ENCODE data around the gene GRIN2A. TPM values are rescaled to one million over a fixed set of nuclear protein-coding genes. Genes with fewer than 3 reads are reported as not detected.

The GRIN2A gene
- total and polyA plus RNA-seq, 12 donors = 0.07 to 1.2 (median 0.32) TPM; not detected in 2

DNA sequence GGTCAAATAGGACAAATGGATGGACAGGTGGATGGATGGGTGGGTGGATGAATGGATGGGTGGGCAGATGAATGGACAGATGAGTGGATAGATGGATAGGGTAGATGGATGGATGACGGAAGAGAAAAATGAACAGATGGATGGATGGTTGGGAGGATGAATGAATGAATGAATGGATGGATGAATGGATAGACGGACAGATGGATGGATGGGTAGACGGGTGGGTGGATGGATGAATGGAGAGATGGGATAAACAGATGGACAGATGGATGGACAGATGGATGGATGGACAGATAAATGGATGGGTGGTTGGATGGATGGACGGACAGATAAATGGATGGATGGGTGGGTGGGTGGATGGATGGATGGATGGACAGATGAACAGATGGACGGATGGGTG is 232.8 kb downstream of the GRIN2A start:
- WGBS, 4 donors = 69 to 79% (median 77%) methylated on average over 5 of the region's 5 CpGs
- no peak overlapping the region for H3K4me3 ChIP-seq
- no peak for DNase-seq
- H3K36me3 ChIP-seq (replicated peaks in 1 of 2) = no peaks in the 10 kb centered on the region
- no peak for TF ChIP-seq POLR2A (IDR thresholded peaks at IDR 0.05)
- TF ChIP-seq, protein P1, sequence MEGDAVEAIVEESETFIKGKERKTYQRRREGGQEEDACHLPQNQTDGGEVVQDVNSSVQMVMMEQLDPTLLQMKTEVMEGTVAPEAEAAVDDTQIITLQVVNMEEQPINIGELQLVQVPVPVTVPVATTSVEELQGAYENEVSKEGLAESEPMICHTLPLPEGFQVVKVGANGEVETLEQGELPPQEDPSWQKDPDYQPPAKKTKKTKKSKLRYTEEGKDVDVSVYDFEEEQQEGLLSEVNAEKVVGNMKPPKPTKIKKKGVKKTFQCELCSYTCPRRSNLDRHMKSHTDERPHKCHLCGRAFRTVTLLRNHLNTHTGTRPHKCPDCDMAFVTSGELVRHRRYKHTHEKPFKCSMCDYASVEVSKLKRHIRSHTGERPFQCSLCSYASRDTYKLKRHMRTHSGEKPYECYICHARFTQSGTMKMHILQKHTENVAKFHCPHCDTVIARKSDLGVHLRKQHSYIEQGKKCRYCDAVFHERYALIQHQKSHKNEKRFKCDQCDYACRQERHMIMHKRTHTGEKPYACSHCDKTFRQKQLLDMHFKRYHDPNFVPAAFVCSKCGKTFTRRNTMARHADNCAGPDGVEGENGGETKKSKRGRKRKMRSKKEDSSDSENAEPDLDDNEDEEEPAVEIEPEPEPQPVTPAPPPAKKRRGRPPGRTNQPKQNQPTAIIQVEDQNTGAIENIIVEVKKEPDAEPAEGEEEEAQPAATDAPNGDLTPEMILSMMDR (IDR thresholded peaks at IDR 0.05) = no peak
- no peaks in the 10 kb centered on the region for H3K27me3 ChIP-seq
- no peaks in the 10 kb centered on the region for H3K9me3 ChIP-seq (replicated peaks in 1 of 3)
- H3K4me1 ChIP-seq (replicated peaks in 1 of 2) = no peaks in the 10 kb centered on the region
- H3K27ac ChIP-seq = no peak overlapping the region
- intact Hi-C loops (cut with DNase I) = no loop called here

DNA sequence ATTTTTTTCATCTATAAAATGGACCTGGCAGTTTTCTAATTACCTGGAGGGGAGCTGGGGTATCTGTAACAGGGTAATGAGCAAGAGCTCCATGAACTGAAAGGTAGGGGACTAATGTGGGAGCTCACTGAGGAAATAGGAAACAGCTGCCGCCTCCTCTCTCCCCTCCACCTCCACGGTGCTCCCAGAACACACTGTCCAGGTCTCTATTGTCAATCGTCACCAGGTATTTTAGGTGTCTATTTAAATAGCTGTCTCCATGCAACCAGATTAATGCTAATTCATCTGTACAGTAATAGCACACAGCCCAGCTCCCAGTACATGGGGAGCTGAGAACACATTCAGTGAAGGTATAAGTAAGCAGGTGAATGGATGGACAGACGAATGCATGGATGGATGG is 233.3 kb downstream of the GRIN2A start:
- H3K4me1 ChIP-seq (replicated peaks in 1 of 2) = no peaks in the 10 kb centered on the region
- TF ChIP-seq POLR2A (IDR thresholded peaks at IDR 0.05) = no peak
- TF ChIP-seq, protein P1 (IDR thresholded peaks at IDR 0.05) = no peak
- no peaks in the 10 kb centered on the region for H3K27me3 ChIP-seq
- H3K9me3 ChIP-seq (replicated peaks in 1 of 3) = no peaks in the 10 kb centered on the region
- no peak for DNase-seq
- no peaks in the 10 kb centered on the region for H3K36me3 ChIP-seq (replicated peaks in 1 of 2)
- intact Hi-C loops (cut with DNase I) = no loop called here
- no peak overlapping the region for H3K27ac ChIP-seq
- H3K4me3 ChIP-seq = no peak overlapping the region
- WGBS, 4 donors = 60 to 82% (median 76%) methylated on average over 4 of the region's 4 CpGs

DNA sequence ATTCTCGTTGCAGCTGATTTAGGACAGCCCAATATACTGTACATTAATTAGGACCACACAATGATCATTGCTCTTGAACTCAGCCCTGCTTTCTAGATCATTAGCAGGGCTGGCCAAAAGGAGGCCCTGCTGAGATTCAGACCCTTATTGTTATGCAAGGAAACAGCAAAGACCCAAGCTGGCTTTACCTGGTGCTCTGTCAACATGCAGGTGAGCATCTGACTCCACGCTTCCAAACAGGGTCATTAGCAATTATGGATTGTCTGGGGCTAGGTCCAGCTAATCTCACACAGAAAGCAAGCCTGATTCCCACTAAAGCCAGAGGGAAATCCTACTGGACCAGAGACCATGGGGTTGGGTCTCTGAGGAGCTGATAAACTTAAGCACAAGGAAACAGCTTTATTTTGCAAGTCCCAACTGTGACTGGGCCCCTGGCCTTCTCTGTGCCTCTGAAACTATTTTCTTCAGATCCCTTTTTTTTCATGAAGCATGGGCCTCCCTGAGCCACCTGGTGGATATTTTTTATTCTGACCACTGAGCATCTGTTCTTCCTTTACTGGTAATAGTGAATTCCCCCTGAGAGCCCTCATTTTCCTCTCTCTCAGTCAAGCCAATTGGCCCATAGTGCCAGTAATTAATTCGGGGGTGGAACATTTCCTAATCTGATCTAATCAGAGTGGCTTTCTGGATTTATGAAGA is 236.1 kb downstream of the GRIN2A start:
- Histone ChIP-seq H3K27ac (no peak overlapping the region), H3K4me1 (replicated peaks in 1 of 2) (no peaks in the 10 kb centered on the region), H3K36me3 (replicated peaks in 1 of 2) (no peaks in the 10 kb centered on the region), H3K4me3 (no peak overlapping the region), H3K27me3 (no peaks in the 10 kb centered on the region), H3K9me3 (replicated peaks in 1 of 3) (no peaks in the 10 kb centered on the region)
- intact Hi-C loops (cut with DNase I) = no loop called here
- DNase-seq = no peak
- TF ChIP-seq, protein P1 (IDR thresholded peaks at IDR 0.05) = no peak
- TF ChIP-seq POLR2A (IDR thresholded peaks at IDR 0.05) = no peak
- 64 to 79% (median 68%) methylated on average over 3 of the region's 3 CpGs for WGBS, 4 donors

DNA sequence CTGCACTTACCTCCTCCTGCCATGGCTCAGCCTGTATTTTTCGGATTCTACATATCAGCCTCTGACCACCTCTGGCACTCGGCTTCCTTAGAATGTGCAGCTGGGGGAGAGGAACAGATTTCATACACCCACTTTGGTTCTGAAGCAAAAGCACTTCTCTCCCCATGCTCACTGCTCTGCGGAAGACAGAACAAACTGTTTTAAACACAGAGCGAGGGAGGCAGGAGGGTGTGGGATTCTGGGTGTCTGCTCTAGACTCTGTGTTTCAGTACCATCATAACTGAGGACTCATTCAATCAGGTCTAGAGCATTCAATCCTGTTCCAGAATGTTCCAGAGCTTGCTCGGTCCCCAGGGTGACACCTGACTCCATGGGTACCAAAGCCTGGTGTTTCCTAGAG is 239.1 kb downstream of the GRIN2A start:
- intact Hi-C loops (cut with DNase I) = no loop called here
- 64 to 90% (median 72%) methylated on average over 4 to 5 of the region's 5 CpGs for WGBS, 4 donors
- Histone ChIP-seq H3K27ac (no peak overlapping the region), H3K27me3 (no peaks in the 10 kb centered on the region), H3K4me1 (replicated peaks in 1 of 2) (no peaks in the 10 kb centered on the region), H3K4me3 (no peak overlapping the region), H3K36me3 (replicated peaks in 1 of 2) (no peaks in the 10 kb centered on the region), H3K9me3 (replicated peaks in 1 of 3) (no peaks in the 10 kb centered on the region)
- no peak for DNase-seq
- TF ChIP-seq, protein P1 (IDR thresholded peaks at IDR 0.05) = no peak
- TF ChIP-seq POLR2A (IDR thresholded peaks at IDR 0.05) = no peak

Data from adrenal gland (tissue), 12 donors.